Hepatocyte (in vitro differentiated cells): ENCODE measurements around the gene CLSTN1. TPM values are rescaled to one million over a fixed set of nuclear protein-coding genes. Genes with fewer than 3 reads are reported as not detected.

Source experiments
- DNase-seq: peaks from one replicate; pipeline ENCODE4 v3.0.0-alpha.2; 2016; ENCODE audit warnings: low spot score
- H2AFZ ChIP-seq: fragments of 200-600 bp; sonication (generic); 2 replicates; pipeline ENCODE4 v1.6.0; 2016; ENCODE audit warnings: antibody characterized with exemption, mild to moderate bottlenecking
- H3K27ac ChIP-seq: fragments of 200-600 bp; sonication (generic); 2 replicates; pipeline ENCODE4 v1.5.1; 2016; ENCODE audit warnings: mild to moderate bottlenecking
- H3K27me3 ChIP-seq: fragments of 200-600 bp; sonication (generic); 2 replicates; pipeline ENCODE4 v1.6.1; 2016
- H3K36me3 ChIP-seq: fragments of 200-600 bp; sonication (generic); replicated peaks from 2 replicates; pipeline ENCODE4 v1.5.1; 2016; ENCODE audit warnings: low read depth; ENCODE audit not compliant: insufficient read depth
- H3K4me1 ChIP-seq: fragments of 200-600 bp; sonication (generic); 2 replicates; pipeline ENCODE4 v1.5.1; 2016; ENCODE audit warnings: mild to moderate bottlenecking, moderate library complexity; ENCODE audit not compliant: insufficient read depth
- H3K4me2 ChIP-seq: fragments of 200-600 bp; sonication (generic); 2 replicates; pipeline ENCODE4 v1.6.0; 2016
- H3K4me3 ChIP-seq: fragments of 200-600 bp; sonication (generic); 2 replicates; pipeline ENCODE4 v1.5.1; 2016; ENCODE audit warnings: mild to moderate bottlenecking
- H3K79me2 ChIP-seq: fragments of 200-600 bp; sonication (generic); 2 replicates; pipeline ENCODE4 v1.6.0; 2017; ENCODE audit warnings: mild to moderate bottlenecking
- H3K9me2 ChIP-seq: fragments of 200-600 bp; sonication (generic); replicated peaks from 2 replicates; pipeline ENCODE4 v1.6.0; 2017; ENCODE audit warnings: mild to moderate bottlenecking; ENCODE audit not compliant: insufficient read depth
- H3K9me3 ChIP-seq: fragments of 200-600 bp; sonication (generic); 2 replicates; pipeline ENCODE4 v1.5.1; 2016; ENCODE audit warnings: low read depth, mild to moderate bottlenecking
- H4K20me1 ChIP-seq: fragments of 200-600 bp; sonication (generic); 2 replicates; pipeline ENCODE4 v1.6.0; 2016; ENCODE audit warnings: mild to moderate bottlenecking; ENCODE audit not compliant: insufficient read depth, poor library complexity, severe bottlenecking
- EZH2 ChIP-seq: fragments of 200-600 bp; sonication (generic); IDR thresholded peaks from 2 replicates; pipeline ENCODE4 v1.6.1; 2016; ENCODE audit warnings: antibody characterized with exemption, mild to moderate bottlenecking, borderline replicate concordance
- EZH2phosphoT487 ChIP-seq: fragments of 200-600 bp; sonication (generic); IDR thresholded peaks from one replicate; pipeline ENCODE4 v1.6.1; 2018; ENCODE audit warnings: antibody characterized with exemption, mild to moderate bottlenecking, low read depth, moderate library complexity; ENCODE audit not compliant: unreplicated experiment, severe bottlenecking
- WGBS: methylation state at CpG from one replicate; pipeline ENCODE4 v1.1.6; 2016; ENCODE audit warnings: low lambda C conversion rate; ENCODE audit errors: missing lambda C conversion rate; 5-methylcytosine and 5-hydroxymethylcytosine counted together
- polyA plus RNA-seq: library from polyadenylated mRNA; unstranded; fragments of >200 nt; fragmentation: Nextera tagmentation; extraction: Ambion mirVana; gene quantifications from 2 replicates; pipeline ENCODE4 v1.2.1, GENCODE V29; 2016
- total RNA-seq: library from RNA; depleted of rRNA; stranded (reverse); fragments of >200 nt; gene quantifications from 2 replicates; pipeline ENCODE4 v1.2.3, GENCODE V29; 2014
- TF ChIP-seq, protein P1 (sequence below): fragments of 200-600 bp; sonication (generic); IDR thresholded peaks from 2 replicates; pipeline ENCODE4 v1.5.1; 2016; ENCODE audit warnings: antibody characterized with exemption, mild to moderate bottlenecking; ENCODE audit not compliant: poor library complexity

Gene CLSTN1
- total and polyA plus RNA-seq, 2 experiments from 2014 or later: 47.7 to 74.2 TPM

DNA sequence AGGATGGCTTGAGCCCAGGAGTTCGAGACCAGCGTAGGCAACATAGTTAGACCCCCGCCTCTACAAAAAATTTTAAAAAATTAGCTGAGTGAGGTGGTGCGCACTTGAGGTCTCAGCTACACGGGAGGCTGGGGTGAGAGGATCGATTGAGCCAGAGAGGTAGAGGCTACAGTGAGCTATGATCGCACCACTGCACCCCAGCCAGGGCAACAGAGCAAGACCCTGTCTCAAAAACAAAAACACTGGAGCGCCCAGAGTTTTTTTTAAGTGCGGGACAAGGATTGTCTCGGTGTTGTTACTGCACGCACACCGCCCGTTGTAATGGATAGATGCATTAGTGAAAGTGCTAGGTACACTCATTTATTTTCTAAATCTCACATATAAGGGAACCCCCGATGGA is 135.2 kb downstream of the CLSTN1 start:
- 57% methylated on average over 14 of the region's 14 CpGs for WGBS
- Histone ChIP-seq H3K27ac (no peak overlapping the region), H3K4me3 (peak overlapping the region; percentile 61), H3K79me2 (no peaks in the 10 kb centered on the region), H3K9me3 (no peaks in the 10 kb centered on the region), H4K20me1 (no peaks in the 10 kb centered on the region), H3K9me2 (no peaks in the 10 kb centered on the region), H3K36me3 (no peaks in the 10 kb centered on the region), H3K27me3 (peaks cover 25% of the 10 kb centered on the region), H2AFZ (peak overlapping the region; percentile 86), H3K4me1 (no peaks in the 10 kb centered on the region), H3K4me2 (peak overlapping the region; percentile 98)
- no peak for TF ChIP-seq EZH2phosphoT487
- no peak for TF ChIP-seq EZH2
- TF ChIP-seq, protein P1, sequence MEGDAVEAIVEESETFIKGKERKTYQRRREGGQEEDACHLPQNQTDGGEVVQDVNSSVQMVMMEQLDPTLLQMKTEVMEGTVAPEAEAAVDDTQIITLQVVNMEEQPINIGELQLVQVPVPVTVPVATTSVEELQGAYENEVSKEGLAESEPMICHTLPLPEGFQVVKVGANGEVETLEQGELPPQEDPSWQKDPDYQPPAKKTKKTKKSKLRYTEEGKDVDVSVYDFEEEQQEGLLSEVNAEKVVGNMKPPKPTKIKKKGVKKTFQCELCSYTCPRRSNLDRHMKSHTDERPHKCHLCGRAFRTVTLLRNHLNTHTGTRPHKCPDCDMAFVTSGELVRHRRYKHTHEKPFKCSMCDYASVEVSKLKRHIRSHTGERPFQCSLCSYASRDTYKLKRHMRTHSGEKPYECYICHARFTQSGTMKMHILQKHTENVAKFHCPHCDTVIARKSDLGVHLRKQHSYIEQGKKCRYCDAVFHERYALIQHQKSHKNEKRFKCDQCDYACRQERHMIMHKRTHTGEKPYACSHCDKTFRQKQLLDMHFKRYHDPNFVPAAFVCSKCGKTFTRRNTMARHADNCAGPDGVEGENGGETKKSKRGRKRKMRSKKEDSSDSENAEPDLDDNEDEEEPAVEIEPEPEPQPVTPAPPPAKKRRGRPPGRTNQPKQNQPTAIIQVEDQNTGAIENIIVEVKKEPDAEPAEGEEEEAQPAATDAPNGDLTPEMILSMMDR: no peak
- no peak for DNase-seq

DNA sequence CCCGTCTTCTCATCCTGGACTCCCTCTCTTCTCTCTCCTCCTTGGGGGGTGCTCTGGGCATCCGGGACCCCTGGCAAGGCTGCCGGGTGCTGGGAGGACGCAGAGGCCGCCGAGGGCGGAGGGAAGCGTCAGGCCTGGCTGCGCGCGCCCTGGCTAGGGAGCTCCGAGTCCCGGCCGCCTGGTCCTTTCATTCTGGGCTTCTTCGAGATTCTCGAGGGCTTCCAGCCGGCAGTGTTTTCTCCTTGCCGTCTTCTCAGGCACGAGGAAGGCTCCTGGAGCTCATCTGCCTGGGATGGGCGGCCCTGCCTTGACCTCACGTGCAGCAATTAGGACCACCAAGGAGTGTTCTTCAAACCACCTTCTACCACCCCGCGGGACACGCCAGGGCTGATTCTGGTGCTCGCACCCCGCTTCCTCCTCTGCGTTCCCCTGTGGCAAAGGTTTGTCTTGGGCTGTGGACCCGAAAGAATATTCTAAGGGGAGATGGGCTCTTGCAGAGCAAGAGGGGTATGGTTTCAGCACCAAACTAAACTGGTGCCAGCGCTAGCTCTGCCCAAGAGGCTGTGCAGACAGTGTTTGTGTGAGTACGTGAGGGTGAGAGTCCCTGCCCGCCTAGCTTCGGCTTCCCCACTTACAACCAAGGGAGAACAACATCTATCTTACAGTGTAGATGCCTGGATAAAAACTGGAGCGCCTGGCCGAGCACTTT is 135.7 kb downstream of the CLSTN1 start:
- TF ChIP-seq EZH2: no peak
- no peak for TF ChIP-seq EZH2phosphoT487
- TF ChIP-seq, protein P1: no peak
- 6% methylated on average over 32 of the region's 34 CpGs for WGBS
- peak; percentile 38 for DNase-seq
- H3K9me3 ChIP-seq: no peaks in the 10 kb centered on the region
- no peaks in the 10 kb centered on the region for H3K9me2 ChIP-seq
- no peak overlapping the region for H3K27ac ChIP-seq
- no peaks in the 10 kb centered on the region for H3K79me2 ChIP-seq
- no peaks in the 10 kb centered on the region for H4K20me1 ChIP-seq
- H2AFZ ChIP-seq: peak overlapping the region; percentile 81
- no peaks in the 10 kb centered on the region for H3K4me1 ChIP-seq
- peak overlapping the region; percentile 98 for H3K4me2 ChIP-seq
- H3K36me3 ChIP-seq: no peaks in the 10 kb centered on the region
- H3K4me3 ChIP-seq: peak overlapping the region; percentile 42
- peaks cover 25% of the 10 kb centered on the region for H3K27me3 ChIP-seq

DNA sequence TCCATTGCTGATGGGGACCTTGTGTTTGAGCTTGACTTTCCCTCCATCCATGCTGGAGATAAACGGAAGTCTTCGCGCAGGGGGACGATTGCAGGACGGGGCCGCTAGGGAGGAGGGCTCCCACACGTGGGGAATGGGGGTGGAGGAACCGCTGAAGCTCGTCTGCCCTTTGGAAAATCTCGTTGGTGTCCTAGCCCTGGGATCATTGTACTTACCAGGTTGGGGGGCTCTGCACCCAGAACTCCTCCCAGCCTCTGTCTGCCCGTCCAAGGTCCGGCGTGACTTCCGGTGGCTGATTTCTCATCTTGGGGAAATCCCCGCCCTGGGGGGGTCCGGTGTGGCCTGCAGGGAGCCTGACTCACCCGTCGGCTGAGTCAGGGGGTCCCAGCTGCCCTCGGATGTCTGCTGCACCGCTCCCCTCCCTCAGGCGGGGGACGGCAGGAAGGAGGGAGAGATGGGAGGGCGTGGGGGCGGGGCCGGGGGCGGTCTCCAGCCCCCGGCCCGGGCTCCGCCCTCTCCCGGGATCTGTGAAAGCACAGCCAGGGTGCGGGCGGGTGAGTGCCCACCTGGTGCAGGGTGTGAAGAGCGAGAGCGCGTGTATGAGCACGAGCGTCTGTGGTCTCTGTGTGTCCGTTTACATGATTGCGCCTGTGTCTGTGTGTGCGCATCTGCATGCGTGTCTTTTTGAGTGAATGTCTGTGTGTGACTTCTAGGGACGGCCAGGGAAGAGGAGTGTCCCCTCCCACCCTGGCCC is 136.5 kb downstream of the CLSTN1 start:
- Histone ChIP-seq H3K4me1 (no peaks in the 10 kb centered on the region), H2AFZ (peak overlapping the region; percentile 81), H3K9me2 (no peaks in the 10 kb centered on the region), H3K4me2 (peak overlapping the region; percentile 98), H3K27me3 (peaks cover 25% of the 10 kb centered on the region), H4K20me1 (no peaks in the 10 kb centered on the region), H3K4me3 (peak overlapping the region; percentile 42), H3K9me3 (no peaks in the 10 kb centered on the region), H3K79me2 (no peaks in the 10 kb centered on the region), H3K27ac (no peak overlapping the region), H3K36me3 (no peaks in the 10 kb centered on the region)
- under 1% methylated on average over 36 of the region's 42 CpGs for WGBS
- TF ChIP-seq, protein P1: no peak
- no peak for TF ChIP-seq EZH2
- TF ChIP-seq EZH2phosphoT487: no peak
- peak; percentile 84 for DNase-seq
